Measurements from ENCODE around the gene SYNDIG1. TPM values are rescaled to one million over a fixed set of nuclear protein-coding genes. Genes with fewer than 3 reads are reported as not detected.

Gene SYNDIG1
- total and polyA plus RNA-seq, 9 of the 15 experiments (the other 6 are each of a cell fraction or from before 2014, with no cell fraction given): not detected

DNA sequence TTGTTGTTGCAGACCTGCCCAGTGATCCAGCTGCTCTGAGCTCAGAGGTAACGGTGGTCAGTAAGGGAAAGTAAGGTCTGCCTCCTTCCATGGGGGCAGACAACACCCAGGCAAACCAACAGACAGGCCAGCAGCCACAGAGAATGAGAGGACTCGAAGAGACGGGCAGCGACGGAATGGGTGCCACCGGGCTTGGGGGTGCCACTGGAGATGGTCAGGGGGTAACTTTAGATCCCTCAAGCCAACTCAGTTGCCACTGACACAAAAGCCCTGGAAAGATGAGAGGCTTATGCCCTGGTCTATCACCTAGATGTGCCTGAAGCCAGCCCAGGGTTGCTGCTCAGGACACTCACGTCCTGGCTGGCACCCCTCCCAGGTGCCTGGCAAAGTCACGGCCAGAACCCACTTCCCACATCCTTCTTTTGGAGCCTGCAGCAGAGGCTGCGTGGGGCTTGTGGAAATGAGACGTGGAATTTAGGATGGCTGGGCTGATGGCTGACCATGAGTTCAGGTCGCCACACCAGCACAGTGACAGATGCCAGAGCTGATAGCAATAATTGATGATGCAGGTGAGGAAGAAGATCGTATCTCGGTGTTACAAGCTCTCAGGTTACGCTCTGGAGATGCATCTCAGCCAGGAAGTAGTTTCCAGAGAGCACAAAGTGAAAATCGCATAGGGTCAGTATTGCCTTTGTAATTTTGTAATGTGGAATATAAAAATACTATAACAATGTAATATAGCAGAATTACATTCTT is 209.1 kb downstream of the SYNDIG1 start (continued):
- TF ChIP-seq, protein P1, sequence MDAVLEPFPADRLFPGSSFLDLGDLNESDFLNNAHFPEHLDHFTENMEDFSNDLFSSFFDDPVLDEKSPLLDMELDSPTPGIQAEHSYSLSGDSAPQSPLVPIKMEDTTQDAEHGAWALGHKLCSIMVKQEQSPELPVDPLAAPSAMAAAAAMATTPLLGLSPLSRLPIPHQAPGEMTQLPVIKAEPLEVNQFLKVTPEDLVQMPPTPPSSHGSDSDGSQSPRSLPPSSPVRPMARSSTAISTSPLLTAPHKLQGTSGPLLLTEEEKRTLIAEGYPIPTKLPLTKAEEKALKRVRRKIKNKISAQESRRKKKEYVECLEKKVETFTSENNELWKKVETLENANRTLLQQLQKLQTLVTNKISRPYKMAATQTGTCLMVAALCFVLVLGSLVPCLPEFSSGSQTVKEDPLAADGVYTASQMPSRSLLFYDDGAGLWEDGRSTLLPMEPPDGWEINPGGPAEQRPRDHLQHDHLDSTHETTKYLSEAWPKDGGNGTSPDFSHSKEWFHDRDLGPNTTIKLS (IDR thresholded peaks at IDR 0.05; ENCODE audit: borderline replicate concordance, low read depth): no peak
- no peak for TF ChIP-seq CREBBP (IDR thresholded peaks at IDR 0.05; ENCODE audit: low read depth, low read length)
- TF ChIP-seq CREM (IDR thresholded peaks at IDR 0.05; ENCODE audit: low read depth): no peak
- TF ChIP-seq, protein P2, sequence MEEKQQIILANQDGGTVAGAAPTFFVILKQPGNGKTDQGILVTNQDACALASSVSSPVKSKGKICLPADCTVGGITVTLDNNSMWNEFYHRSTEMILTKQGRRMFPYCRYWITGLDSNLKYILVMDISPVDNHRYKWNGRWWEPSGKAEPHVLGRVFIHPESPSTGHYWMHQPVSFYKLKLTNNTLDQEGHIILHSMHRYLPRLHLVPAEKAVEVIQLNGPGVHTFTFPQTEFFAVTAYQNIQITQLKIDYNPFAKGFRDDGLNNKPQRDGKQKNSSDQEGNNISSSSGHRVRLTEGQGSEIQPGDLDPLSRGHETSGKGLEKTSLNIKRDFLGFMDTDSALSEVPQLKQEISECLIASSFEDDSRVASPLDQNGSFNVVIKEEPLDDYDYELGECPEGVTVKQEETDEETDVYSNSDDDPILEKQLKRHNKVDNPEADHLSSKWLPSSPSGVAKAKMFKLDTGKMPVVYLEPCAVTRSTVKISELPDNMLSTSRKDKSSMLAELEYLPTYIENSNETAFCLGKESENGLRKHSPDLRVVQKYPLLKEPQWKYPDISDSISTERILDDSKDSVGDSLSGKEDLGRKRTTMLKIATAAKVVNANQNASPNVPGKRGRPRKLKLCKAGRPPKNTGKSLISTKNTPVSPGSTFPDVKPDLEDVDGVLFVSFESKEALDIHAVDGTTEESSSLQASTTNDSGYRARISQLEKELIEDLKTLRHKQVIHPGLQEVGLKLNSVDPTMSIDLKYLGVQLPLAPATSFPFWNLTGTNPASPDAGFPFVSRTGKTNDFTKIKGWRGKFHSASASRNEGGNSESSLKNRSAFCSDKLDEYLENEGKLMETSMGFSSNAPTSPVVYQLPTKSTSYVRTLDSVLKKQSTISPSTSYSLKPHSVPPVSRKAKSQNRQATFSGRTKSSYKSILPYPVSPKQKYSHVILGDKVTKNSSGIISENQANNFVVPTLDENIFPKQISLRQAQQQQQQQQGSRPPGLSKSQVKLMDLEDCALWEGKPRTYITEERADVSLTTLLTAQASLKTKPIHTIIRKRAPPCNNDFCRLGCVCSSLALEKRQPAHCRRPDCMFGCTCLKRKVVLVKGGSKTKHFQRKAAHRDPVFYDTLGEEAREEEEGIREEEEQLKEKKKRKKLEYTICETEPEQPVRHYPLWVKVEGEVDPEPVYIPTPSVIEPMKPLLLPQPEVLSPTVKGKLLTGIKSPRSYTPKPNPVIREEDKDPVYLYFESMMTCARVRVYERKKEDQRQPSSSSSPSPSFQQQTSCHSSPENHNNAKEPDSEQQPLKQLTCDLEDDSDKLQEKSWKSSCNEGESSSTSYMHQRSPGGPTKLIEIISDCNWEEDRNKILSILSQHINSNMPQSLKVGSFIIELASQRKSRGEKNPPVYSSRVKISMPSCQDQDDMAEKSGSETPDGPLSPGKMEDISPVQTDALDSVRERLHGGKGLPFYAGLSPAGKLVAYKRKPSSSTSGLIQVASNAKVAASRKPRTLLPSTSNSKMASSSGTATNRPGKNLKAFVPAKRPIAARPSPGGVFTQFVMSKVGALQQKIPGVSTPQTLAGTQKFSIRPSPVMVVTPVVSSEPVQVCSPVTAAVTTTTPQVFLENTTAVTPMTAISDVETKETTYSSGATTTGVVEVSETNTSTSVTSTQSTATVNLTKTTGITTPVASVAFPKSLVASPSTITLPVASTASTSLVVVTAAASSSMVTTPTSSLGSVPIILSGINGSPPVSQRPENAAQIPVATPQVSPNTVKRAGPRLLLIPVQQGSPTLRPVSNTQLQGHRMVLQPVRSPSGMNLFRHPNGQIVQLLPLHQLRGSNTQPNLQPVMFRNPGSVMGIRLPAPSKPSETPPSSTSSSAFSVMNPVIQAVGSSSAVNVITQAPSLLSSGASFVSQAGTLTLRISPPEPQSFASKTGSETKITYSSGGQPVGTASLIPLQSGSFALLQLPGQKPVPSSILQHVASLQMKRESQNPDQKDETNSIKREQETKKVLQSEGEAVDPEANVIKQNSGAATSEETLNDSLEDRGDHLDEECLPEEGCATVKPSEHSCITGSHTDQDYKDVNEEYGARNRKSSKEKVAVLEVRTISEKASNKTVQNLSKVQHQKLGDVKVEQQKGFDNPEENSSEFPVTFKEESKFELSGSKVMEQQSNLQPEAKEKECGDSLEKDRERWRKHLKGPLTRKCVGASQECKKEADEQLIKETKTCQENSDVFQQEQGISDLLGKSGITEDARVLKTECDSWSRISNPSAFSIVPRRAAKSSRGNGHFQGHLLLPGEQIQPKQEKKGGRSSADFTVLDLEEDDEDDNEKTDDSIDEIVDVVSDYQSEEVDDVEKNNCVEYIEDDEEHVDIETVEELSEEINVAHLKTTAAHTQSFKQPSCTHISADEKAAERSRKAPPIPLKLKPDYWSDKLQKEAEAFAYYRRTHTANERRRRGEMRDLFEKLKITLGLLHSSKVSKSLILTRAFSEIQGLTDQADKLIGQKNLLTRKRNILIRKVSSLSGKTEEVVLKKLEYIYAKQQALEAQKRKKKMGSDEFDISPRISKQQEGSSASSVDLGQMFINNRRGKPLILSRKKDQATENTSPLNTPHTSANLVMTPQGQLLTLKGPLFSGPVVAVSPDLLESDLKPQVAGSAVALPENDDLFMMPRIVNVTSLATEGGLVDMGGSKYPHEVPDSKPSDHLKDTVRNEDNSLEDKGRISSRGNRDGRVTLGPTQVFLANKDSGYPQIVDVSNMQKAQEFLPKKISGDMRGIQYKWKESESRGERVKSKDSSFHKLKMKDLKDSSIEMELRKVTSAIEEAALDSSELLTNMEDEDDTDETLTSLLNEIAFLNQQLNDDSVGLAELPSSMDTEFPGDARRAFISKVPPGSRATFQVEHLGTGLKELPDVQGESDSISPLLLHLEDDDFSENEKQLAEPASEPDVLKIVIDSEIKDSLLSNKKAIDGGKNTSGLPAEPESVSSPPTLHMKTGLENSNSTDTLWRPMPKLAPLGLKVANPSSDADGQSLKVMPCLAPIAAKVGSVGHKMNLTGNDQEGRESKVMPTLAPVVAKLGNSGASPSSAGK (IDR thresholded peaks at IDR 0.05): no peak
- no peak for TF ChIP-seq FIP1L1 (IDR thresholded peaks at IDR 0.05; ENCODE audit: low read depth, low read length, poor library complexity, severe bottlenecking)
